H1 (cell line): ENCODE measurements around the gene NOP9. TPM values are rescaled to one million over a fixed set of nuclear protein-coding genes. Genes with fewer than 3 reads are reported as not detected.

ENCODE experiments used
- ATF3 ChIP-seq: IDR thresholded peaks from 2 replicates; pipeline ENCODE4 v1.6.1; 2011; ENCODE audit warnings: low read depth, mild to moderate bottlenecking, low read length; ENCODE audit not compliant: insufficient read depth
- CBX8 ChIP-seq: fragments of 300-800, 300-1000 bp; sonication (generic); IDR thresholded peaks from 2 replicates; pipeline ENCODE4 v1.7.1; 2016; ENCODE audit warnings: low read depth, low read length, borderline replicate concordance
- EGR1 ChIP-seq: IDR thresholded peaks from 2 replicates; pipeline ENCODE4 v1.6.1; 2011; ENCODE audit warnings: low read depth, low read length, borderline replicate concordance
- EZH2 ChIP-seq: fragments of 200-600 bp; sonication (generic); IDR thresholded peaks from 2 replicates; pipeline ENCODE4 v1.7.1; 2012; ENCODE audit warnings: low read depth, mild to moderate bottlenecking, moderate library complexity, low read length, inconsistent platforms; ENCODE audit not compliant: severe bottlenecking
- GABPA ChIP-seq: IDR thresholded peaks from 2 replicates; pipeline ENCODE4 v1.6.1; 2011; ENCODE audit warnings: mild to moderate bottlenecking, low read length, moderate library complexity, borderline replicate concordance; ENCODE audit not compliant: insufficient read depth
- HDAC2 ChIP-seq, 2 experiments: fragments of 300-600 bp in 1 of 2; sonication (generic) in 1 of 2; IDR thresholded peaks; 2 replicates each; pipeline ENCODE4 v1.6.1; 2011 to 2012; ENCODE audit warnings: low read depth in 2 of 2, low read length in 2 of 2, mild to moderate bottlenecking in 2 of 2, moderate library complexity in 2 of 2, borderline replicate concordance in 1 of 2, inconsistent platforms in 1 of 2
- JUN ChIP-seq: IDR thresholded peaks from 2 replicates; pipeline ENCODE4 v1.6.1; 2011; ENCODE audit warnings: low read depth, mild to moderate bottlenecking, improper control_type of control experiment, low read length
- KDM1A ChIP-seq: fragments of 200-600, 300-600 bp; sonication (generic); IDR thresholded peaks from 2 replicates; pipeline ENCODE4 v1.7.1; 2016; ENCODE audit warnings: mild to moderate bottlenecking, low read length, borderline replicate concordance
- PHF8 ChIP-seq: fragments of 200-600 bp; sonication (generic); conservative IDR thresholded peaks from 2 replicates; pipeline ENCODE4 v1.7.1; 2012; ENCODE audit warnings: low read depth, mild to moderate bottlenecking, inconsistent platforms, low read length, moderate library complexity
- RFX5 ChIP-seq: IDR thresholded peaks from 2 replicates; pipeline ENCODE4 v1.6.1; 2011; ENCODE audit warnings: low read depth, low read length, improper control_type of control experiment, borderline replicate concordance
- SIRT6 ChIP-seq: IDR thresholded peaks from one replicate; pipeline ENCODE4 v1.7.1; 2012; ENCODE audit warnings: low read length, inconsistent platforms
- TEAD4 ChIP-seq: IDR thresholded peaks from 2 replicates; pipeline ENCODE4 v1.6.1; 2012; ENCODE audit warnings: low read depth, low read length, inconsistent platforms, mixed read lengths
- polyA plus RNA-seq, 7 experiments: library from polyadenylated mRNA; depleted of rRNA in 3 of 7; stranded (reverse) in 5 of 7; unstranded in 2 of 7; fragments of >200 nt in 5 of 7; fragments of 200-250 nt in 2 of 7; gene quantifications; 1 replicate in 5 of 7; 2 replicates in 1 of 7; 4 replicates in 1 of 7; pipeline versions ENCODE4 v1.2.1 to v1.2.3, GENCODE V29; 2011 to 2013; ENCODE audit warnings: missing spikeins in 2 of 7, mixed read lengths in 2 of 7
- total RNA-seq: library from RNA; stranded (reverse); fragmentation: NEBNext Ultra II Directional; extraction: Animal tissue kit (Norgen Biotek cat#: 25700); gene quantifications from 2 replicates; pipeline ENCODE4 v1.2.1, GENCODE V29; 2021
- TF ChIP-seq, protein P1 (sequence below): IDR thresholded peaks from 2 replicates; pipeline ENCODE4 v1.6.1; 2012; ENCODE audit warnings: inconsistent platforms
- TF ChIP-seq, protein P2 (sequence below), 3 experiments: IDR thresholded peaks; 1 replicate in 2 of 3; 2 replicates in 1 of 3; pipeline versions ENCODE4 v1.5.1 to v1.6.1; 2011; ENCODE audit warnings: low read length in 3 of 3, mild to moderate bottlenecking in 3 of 3, inconsistent platforms in 2 of 3, low read depth in 1 of 3, moderate library complexity in 1 of 3; ENCODE audit not compliant: insufficient read depth in 1 of 3; ENCODE audit errors: control extremely low read depth in 1 of 3

Gene NOP9
- total and polyA plus RNA-seq, 2 of the 8 experiments (the other 6 are each of a cell fraction or from before 2014, with no cell fraction given) = 17.8 to 34.8 TPM

- TF ChIP-seq GABPA = no peak
- TF ChIP-seq EZH2 = no peak
- TF ChIP-seq RFX5 = no peak
- TF ChIP-seq PHF8 = no peak
- TF ChIP-seq, protein P1, sequence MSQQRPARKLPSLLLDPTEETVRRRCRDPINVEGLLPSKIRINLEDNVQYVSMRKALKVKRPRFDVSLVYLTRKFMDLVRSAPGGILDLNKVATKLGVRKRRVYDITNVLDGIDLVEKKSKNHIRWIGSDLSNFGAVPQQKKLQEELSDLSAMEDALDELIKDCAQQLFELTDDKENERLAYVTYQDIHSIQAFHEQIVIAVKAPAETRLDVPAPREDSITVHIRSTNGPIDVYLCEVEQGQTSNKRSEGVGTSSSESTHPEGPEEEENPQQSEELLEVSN = no peak
- TF ChIP-seq HDAC2 (IDR thresholded peaks at IDR 0.05; ENCODE audit: borderline replicate concordance in 1 of 2, low read depth in 2 of 2, low read length in 2 of 2) = peak in 1 of 2 experiments; percentile 56; a peak in 1 of 4 replicates
- TF ChIP-seq CBX8 = no peak
- no peak for TF ChIP-seq SIRT6
- no peak for TF ChIP-seq EGR1
- no peak for TF ChIP-seq JUN
- TF ChIP-seq TEAD4 = no peak
- TF ChIP-seq KDM1A = peak; percentile 93
- TF ChIP-seq, protein P2, sequence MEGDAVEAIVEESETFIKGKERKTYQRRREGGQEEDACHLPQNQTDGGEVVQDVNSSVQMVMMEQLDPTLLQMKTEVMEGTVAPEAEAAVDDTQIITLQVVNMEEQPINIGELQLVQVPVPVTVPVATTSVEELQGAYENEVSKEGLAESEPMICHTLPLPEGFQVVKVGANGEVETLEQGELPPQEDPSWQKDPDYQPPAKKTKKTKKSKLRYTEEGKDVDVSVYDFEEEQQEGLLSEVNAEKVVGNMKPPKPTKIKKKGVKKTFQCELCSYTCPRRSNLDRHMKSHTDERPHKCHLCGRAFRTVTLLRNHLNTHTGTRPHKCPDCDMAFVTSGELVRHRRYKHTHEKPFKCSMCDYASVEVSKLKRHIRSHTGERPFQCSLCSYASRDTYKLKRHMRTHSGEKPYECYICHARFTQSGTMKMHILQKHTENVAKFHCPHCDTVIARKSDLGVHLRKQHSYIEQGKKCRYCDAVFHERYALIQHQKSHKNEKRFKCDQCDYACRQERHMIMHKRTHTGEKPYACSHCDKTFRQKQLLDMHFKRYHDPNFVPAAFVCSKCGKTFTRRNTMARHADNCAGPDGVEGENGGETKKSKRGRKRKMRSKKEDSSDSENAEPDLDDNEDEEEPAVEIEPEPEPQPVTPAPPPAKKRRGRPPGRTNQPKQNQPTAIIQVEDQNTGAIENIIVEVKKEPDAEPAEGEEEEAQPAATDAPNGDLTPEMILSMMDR (IDR thresholded peaks at IDR 0.05; ENCODE audit: control extremely low read depth in 1 of 3, insufficient read depth in 1 of 3, low read depth in 1 of 3, low read length in 3 of 3) = 0 out of 4 replicates have a peak, but pooled peaks of 1 of the 3 experiments have one; percentile 2
- TF ChIP-seq ATF3 = no peak
Observed at GRCh38 chr14:24270537-24271133, 29.0 kb upstream of the NOP9 start (continued).
